GM12878 (cell line): Measurements from ENCODE around the gene GNA14. TPM values are rescaled to one million over a fixed set of nuclear protein-coding genes. Genes with fewer than 3 reads are reported as not detected.

Experiments used
- ATAC-seq: fragments of 200-7000 bp; cut with Tn5 transposase; 3 replicates; pipeline ENCODE4 v1.9.1; 2020; ENCODE audit warnings: mild to moderate bottlenecking, moderate library complexity
- BruUV-seq: library from RNA; stranded (reverse); fragments of 400-500 nt; replicated peaks from 2 replicates; lab custom pipeline; 2021; lab: Mats Ljungman, UMichigan
- CTCF ChIA-PET: fragments of 300-600 bp; sonication (Branson Sonifier 250); formaldehyde crosslinking; extraction: SDS; loops from one replicate; lab custom pipeline; 2021; ENCODE audit warnings: inconsistent platforms; lab: Yijun Ruan, JAX
- POLR2A ChIA-PET: fragments of 350-600 bp; formaldehyde crosslinking; extraction: SDS; loops from one replicate; lab custom pipeline; 2021; ENCODE audit warnings: inconsistent platforms; lab: Charles Lee
- RAD21 ChIA-PET: fragments of 300-600 bp; sonication (Branson Sonifier 250); formaldehyde crosslinking; loops from one replicate; lab custom pipeline; 2023; ENCODE audit warnings: antibody characterized with exemption; ENCODE audit not compliant: unreplicated experiment; lab: Charles Lee
- SMC1A ChIA-PET: fragments of 300-600 bp; sonication (Branson Sonifier 250); formaldehyde crosslinking; loops from one replicate; lab custom pipeline; 2023; ENCODE audit not compliant: unreplicated experiment, uncharacterized antibody; lab: Charles Lee
- DNase-seq: peaks from one replicate; pipeline ENCODE4 v3.0.0-alpha.2; 2011; ENCODE audit warnings: low read depth, low spot score
- FAIRE-seq: peaks from 3 replicates; lab custom pipeline; 2011; peaks lifted over from hg19 to GRCh38; lab: Jason Lieb, UNC
- H2AFZ ChIP-seq: 2 replicates; pipeline ENCODE4 v1.6.0; 2011; ENCODE audit warnings: low read depth, low read length, control low read depth; ENCODE audit not compliant: control insufficient read depth
- H3K27ac ChIP-seq: 2 replicates; pipeline ENCODE4 v1.5.1; 2011; ENCODE audit warnings: control low read depth; ENCODE audit not compliant: control insufficient read depth, insufficient read depth
- H3K27me3 ChIP-seq, 2 experiments: replicated peaks in 1 of 2; 2 replicates each; pipeline versions ENCODE4 v1.6.0 to v1.6.1; 2011; ENCODE audit warnings: low read length in 1 of 2; ENCODE audit not compliant: control insufficient read depth in 2 of 2, insufficient read depth in 2 of 2
- H3K36me3 ChIP-seq, 2 experiments: 2 replicates each; pipeline ENCODE4 v1.5.1; 2011; ENCODE audit warnings: low read length in 1 of 2; ENCODE audit not compliant: control insufficient read depth in 2 of 2, insufficient read depth in 2 of 2
- H3K4me1 ChIP-seq: 2 replicates; pipeline ENCODE4 v1.6.1; 2011; ENCODE audit warnings: mild to moderate bottlenecking, low read length, moderate library complexity, mixed read lengths; ENCODE audit not compliant: control insufficient read depth, insufficient read depth
- H3K4me2 ChIP-seq: 2 replicates; pipeline ENCODE4 v1.6.0; 2011; ENCODE audit warnings: control low read depth; ENCODE audit not compliant: control insufficient read depth, insufficient read depth
- H3K4me3 ChIP-seq: fragments of 200-600 bp; sonication (generic); 2 replicates; pipeline ENCODE4 v1.5.1; 2016
- H3K79me2 ChIP-seq: 2 replicates; pipeline ENCODE4 v1.6.0; 2011; ENCODE audit warnings: low read length; ENCODE audit not compliant: control insufficient read depth, insufficient read depth
- H3K9ac ChIP-seq: 2 replicates; pipeline ENCODE4 v1.8.0; 2011; ENCODE audit warnings: low read length, control low read depth, mixed read lengths; ENCODE audit not compliant: control insufficient read depth, insufficient read depth
- H3K9me3 ChIP-seq: replicated peaks from 3 replicates; pipeline ENCODE4 v1.5.1; 2011; ENCODE audit warnings: mild to moderate bottlenecking, low read length; ENCODE audit not compliant: control insufficient read depth, insufficient read depth
- H4K20me1 ChIP-seq: 2 replicates; pipeline ENCODE4 v1.6.0; 2011; ENCODE audit not compliant: control insufficient read depth, insufficient read depth
- BHLHE40 ChIP-seq, 2 experiments: fragments of 450-650 bp in 1 of 2; IDR thresholded peaks; 2 replicates each; pipeline ENCODE4 v1.6.1; 2011 to 2017; ENCODE audit warnings: low read depth in 2 of 2, borderline replicate concordance in 1 of 2, improper control_type of control experiment in 1 of 2, low read length in 1 of 2, mild to moderate bottlenecking in 1 of 2
- ELK1 ChIP-seq: IDR thresholded peaks from 2 replicates; pipeline ENCODE4 v1.6.1; 2012; ENCODE audit warnings: low read depth, low read length, improper control_type of control experiment
- JUNB ChIP-seq: IDR thresholded peaks from 2 replicates; pipeline ENCODE4 v1.6.1; 2016; ENCODE audit warnings: antibody characterized with exemption, mild to moderate bottlenecking
- JUND ChIP-seq: IDR thresholded peaks from 2 replicates; pipeline ENCODE4 v1.6.1; 2012; ENCODE audit warnings: low read depth, mild to moderate bottlenecking, low read length, improper control_type of control experiment, moderate library complexity
- MEF2B ChIP-seq: fragments of 450-650 bp; IDR thresholded peaks from 2 replicates; pipeline ENCODE4 v1.6.1; 2018; ENCODE audit warnings: mild to moderate bottlenecking, moderate library complexity; ENCODE audit not compliant: partially characterized antibody, poor library complexity, severe bottlenecking
- MTA3 ChIP-seq: IDR thresholded peaks from 2 replicates; pipeline ENCODE4 v1.6.1; 2012; ENCODE audit warnings: low read length, inconsistent platforms, borderline replicate concordance
- MXI1 ChIP-seq: fragments of 150-350 bp; IDR thresholded peaks from 2 replicates; pipeline ENCODE4 v1.6.1; 2011; ENCODE audit warnings: low read depth, mild to moderate bottlenecking, inconsistent platforms, low read length, improper control_type of control experiment
- NR2C2 ChIP-seq: IDR thresholded peaks from 2 replicates; pipeline ENCODE4 v1.6.1; 2011; ENCODE audit warnings: borderline replicate concordance, low read depth; ENCODE audit not compliant: control insufficient read depth, insufficient read length
- RAD21 ChIP-seq: IDR thresholded peaks from 2 replicates; pipeline ENCODE4 v1.6.1; 2011; ENCODE audit warnings: mild to moderate bottlenecking, low read depth, low read length, moderate library complexity; ENCODE audit not compliant: insufficient read depth
- SMAD1 ChIP-seq: fragments of 450-650 bp; IDR thresholded peaks from 2 replicates; pipeline ENCODE4 v1.6.1; 2018; ENCODE audit warnings: mild to moderate bottlenecking, low read depth; ENCODE audit not compliant: partially characterized antibody
- TCF3 ChIP-seq: IDR thresholded peaks from 2 replicates; pipeline ENCODE4 v1.6.1; 2012; ENCODE audit warnings: low read depth, mild to moderate bottlenecking, low read length, borderline replicate concordance; ENCODE audit not compliant: insufficient read depth
- ZBED1 ChIP-seq: IDR thresholded peaks from 2 replicates; pipeline ENCODE4 v1.6.1; 2016; ENCODE audit warnings: borderline replicate concordance
- ZNF274 ChIP-seq: IDR thresholded peaks from one replicate; pipeline ENCODE4 v1.8.0; 2011; ENCODE audit not compliant: insufficient read length, insufficient read depth
- ZZZ3 ChIP-seq: IDR thresholded peaks from 2 replicates; pipeline ENCODE4 v1.6.1; 2011; ENCODE audit warnings: low read depth; ENCODE audit not compliant: control insufficient read depth, insufficient read length
- WGBS: methylation state at CpG from one replicate; pipeline ENCODE4 v1.1.6; 2016; ENCODE audit warnings: low lambda C conversion rate; ENCODE audit not compliant: insufficient replicate concordance, insufficient coverage; ENCODE audit errors: missing lambda C conversion rate; 5-methylcytosine and 5-hydroxymethylcytosine counted together
- in situ Hi-C: fragments of 300-500 bp; cut with MboI; formaldehyde crosslinking; loops from 9 replicates; pipeline ENCODE4 v1.14.3; 2018; ENCODE audit warnings: mixed read lengths
- intact Hi-C: fragments of 100-400 bp; cut with micrococcal nuclease; formaldehyde crosslinking; loops from one replicate; pipeline ENCODE4 v1.14.2; 2022; ENCODE audit not compliant: unreplicated experiment
- polyA plus RNA-seq, 11 experiments: library from polyadenylated mRNA; depleted of rRNA in 4 of 11; unstranded in 6 of 11; stranded (reverse) in 5 of 11; fragments of >200 nt; fragmentation: Nextera tagmentation in 4 of 11; fragmentation: Illumina TruSeq in 1 of 11; extraction: Ambion mirVana in 4 of 11; extraction: Trizol in 1 of 11; gene quantifications; 1 replicate in 1 of 11; 2 replicates in 10 of 11; pipeline versions ENCODE4 v1.2.1 to v1.2.3, GENCODE V29; 2011 to 2016; ENCODE audit warnings: inconsistent platforms in 2 of 11, missing spikeins in 2 of 11, low read depth in 1 of 11
- total RNA-seq, 4 experiments: library from RNA; depleted of rRNA in 3 of 4; stranded (reverse); fragments of >200 nt in 3 of 4; fragmentation: Illumina TruSeq in 1 of 4; extraction: Trizol in 1 of 4; gene quantifications; 2 replicates each; pipeline versions ENCODE4 v1.2.1 to v1.2.3, GENCODE V29; 2013 to 2021
- TF ChIP-seq, protein P1 (sequence below): IDR thresholded peaks from 2 replicates; pipeline ENCODE4 v1.6.1; 2011; ENCODE audit warnings: low read depth, mild to moderate bottlenecking, low read length, moderate library complexity, borderline replicate concordance; ENCODE audit errors: extremely low read depth
- TF ChIP-seq, protein P2 (sequence below): IDR thresholded peaks from 2 replicates; pipeline ENCODE4 v1.6.1; 2011; ENCODE audit warnings: borderline replicate concordance, low read depth, mild to moderate bottlenecking, moderate library complexity, low read length; ENCODE audit not compliant: insufficient read depth, poor library complexity, severe bottlenecking

The GNA14 gene
- total and polyA plus RNA-seq, 10 of the 15 experiments (the other 5 are each of a cell fraction or from before 2014, with no cell fraction given), result 0.17 TPM; not detected in 9

- no peak for TF ChIP-seq NR2C2
- no peak for TF ChIP-seq SMAD1
- no peak for TF ChIP-seq JUND
- no peak for TF ChIP-seq ZNF274
- no peak for TF ChIP-seq TCF3
- no peak for TF ChIP-seq MTA3
- TF ChIP-seq BHLHE40 (IDR thresholded peaks at IDR 0.05; ENCODE audit: borderline replicate concordance in 1 of 2, low read depth in 2 of 2, low read length in 1 of 2), result no peak
- no peak for TF ChIP-seq JUNB
Observed at GRCh38 chr9:77589046-77589795, 58.9 kb downstream of the GNA14 start (continued).

- Histone ChIP-seq H3K4me1 (no peaks in the 10 kb centered on the region), H3K4me3 (no peak overlapping the region), H3K27ac (no peak overlapping the region), H2AFZ (no peak overlapping the region), H3K36me3 (no peaks in the 10 kb centered on the region), H3K9me3 (no peaks in the 10 kb centered on the region; the same call in 2 of the 3 replicates), H3K79me2 (no peaks in the 10 kb centered on the region), H3K9ac (no peak overlapping the region), H4K20me1 (no peaks in the 10 kb centered on the region), H3K27me3 (no peaks in the 10 kb centered on the region; a peak in 1 of 4 replicates), H3K4me2 (no peak overlapping the region)
- POLR2A ChIA-PET, result no interaction called here
- ATAC-seq (no peak), DNase-seq (no peak), FAIRE-seq (no peak)
- no TSS peak for BruUV-seq
- intact Hi-C loops (loop anchor here (10.0 kb wide), 1 partner anchor 134 kb away; no protein-coding TSS in a partner anchor), in situ Hi-C loops (no loop called here)
- RAD21 ChIA-PET, result no interaction called here
- SMC1A ChIA-PET, result interaction anchor here (1.3 kb wide), 1 partner anchor 13 kb away, joined by 3 read pairs; no protein-coding TSS in a partner anchor
- WGBS, result 0% methylated on average over 2 of the region's 2 CpGs
- CTCF ChIA-PET, result interaction anchor here (0.8 kb wide), 1 partner anchor 8 kb away, joined by 4 read pairs; no protein-coding TSS in a partner anchor
- TF ChIP-seq ELK1 (no peak), MEF2B (no peak), MXI1 (no peak), ZBED1 (no peak), RAD21 (no peak), ZZZ3 (no peak)
- TF ChIP-seq, protein P1, sequence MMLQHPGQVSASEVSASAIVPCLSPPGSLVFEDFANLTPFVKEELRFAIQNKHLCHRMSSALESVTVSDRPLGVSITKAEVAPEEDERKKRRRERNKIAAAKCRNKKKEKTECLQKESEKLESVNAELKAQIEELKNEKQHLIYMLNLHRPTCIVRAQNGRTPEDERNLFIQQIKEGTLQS, result no peak
- TF ChIP-seq, protein P2, sequence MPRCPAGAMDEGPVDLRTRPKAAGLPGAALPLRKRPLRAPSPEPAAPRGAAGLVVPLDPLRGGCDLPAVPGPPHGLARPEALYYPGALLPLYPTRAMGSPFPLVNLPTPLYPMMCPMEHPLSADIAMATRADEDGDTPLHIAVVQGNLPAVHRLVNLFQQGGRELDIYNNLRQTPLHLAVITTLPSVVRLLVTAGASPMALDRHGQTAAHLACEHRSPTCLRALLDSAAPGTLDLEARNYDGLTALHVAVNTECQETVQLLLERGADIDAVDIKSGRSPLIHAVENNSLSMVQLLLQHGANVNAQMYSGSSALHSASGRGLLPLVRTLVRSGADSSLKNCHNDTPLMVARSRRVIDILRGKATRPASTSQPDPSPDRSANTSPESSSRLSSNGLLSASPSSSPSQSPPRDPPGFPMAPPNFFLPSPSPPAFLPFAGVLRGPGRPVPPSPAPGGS, result no peak
Observed at GRCh38 chr9:77588271-77588937, 59.7 kb downstream of the GNA14 start.
